ENCODE measurements around the gene ATP5MC2.

GRCh38 chr12:53703756-53704155 lies 27.9 kb upstream of the ATP5MC2 start:
- TF ChIP-seq CTCF (IDR thresholded peaks at IDR 0.05 in 2 of 3, conservative IDR thresholded peaks at IDR 0.05 in 1 of 3; ENCODE audit: control insufficient read depth in 2 of 3, extremely low read depth in 1 of 3, insufficient read depth in 1 of 3, low read depth in 3 of 3, low read length in 3 of 3) (no peak), YY1 (IDR thresholded peaks at IDR 0.05; ENCODE audit: low read depth, low read length) (no peak), CEBPB (IDR thresholded peaks at IDR 0.05; ENCODE audit: borderline replicate concordance in 1 of 2, low read depth in 2 of 2, low read length in 2 of 2) (no peak), IRF3 (IDR thresholded peaks at IDR 0.05) (no peak)
